Parathyroid adenoma (tissue), 2 donors: Measurements from ENCODE around the gene PRDX5.

ENCODE experiments used
- H2AFZ ChIP-seq: fragments of 300-600 bp; sonication (generic); one replicate; pipeline ENCODE4 v1.7.0; 2017; ENCODE audit warnings: antibody characterized with exemption, mild to moderate bottlenecking
- H3K27ac ChIP-seq: fragments of 300-600 bp; sonication (generic); one replicate; pipeline ENCODE4 v1.7.0; 2017
- H3K27me3 ChIP-seq: fragments of 300-600 bp; sonication (generic); one replicate; pipeline ENCODE4 v1.7.0; 2017; ENCODE audit warnings: low read length; ENCODE audit not compliant: control insufficient read depth, insufficient read depth
- H3K36me3 ChIP-seq: fragments of 300-600 bp; sonication (generic); one replicate; pipeline ENCODE4 v1.7.0; 2017; ENCODE audit warnings: low read length; ENCODE audit not compliant: control insufficient read depth, insufficient read depth
- H3K4me1 ChIP-seq: fragments of 300-600 bp; sonication (generic); one replicate; pipeline ENCODE4 v1.7.0; 2017; ENCODE audit warnings: control low read depth
- H3K4me2 ChIP-seq: fragments of 300-600 bp; sonication (generic); one replicate; pipeline ENCODE4 v1.7.0; 2017; ENCODE audit warnings: low read length
- H3K4me3 ChIP-seq: fragments of 300-600 bp; sonication (generic); one replicate; pipeline ENCODE4 v1.7.0; 2017; ENCODE audit warnings: low read depth, low read length
- H3K79me2 ChIP-seq: fragments of 300-600 bp; sonication (generic); one replicate; pipeline ENCODE4 v1.7.0; 2017; ENCODE audit warnings: control low read depth
- H3K9ac ChIP-seq: fragments of 300-600 bp; sonication (generic); one replicate; pipeline ENCODE4 v1.7.0; 2017; ENCODE audit warnings: mild to moderate bottlenecking
- H3K9me3 ChIP-seq: fragments of 300-600 bp; sonication (generic); one replicate; pipeline ENCODE4 v1.7.0; 2017; ENCODE audit warnings: low read length; ENCODE audit not compliant: control insufficient read depth
- CTCF ChIP-seq: fragments of 300-600 bp; sonication (generic); IDR thresholded peaks from one replicate; pipeline ENCODE4 v1.7.0; 2017; ENCODE audit warnings: antibody characterized with exemption, mild to moderate bottlenecking
- donor health status: primary hyperparathyroidism.

PRDX5 gene

GRCh38 chr11:64290352-64291261 is 27.3 kb upstream of the PRDX5 start:
- Histone ChIP-seq H3K9ac (no peak overlapping the region), H3K4me2 (no peak overlapping the region), H3K4me3 (no peak overlapping the region), H3K9me3 (no peaks in the 10 kb centered on the region), H3K27ac (no peak overlapping the region), H3K79me2 (no peaks in the 10 kb centered on the region), H3K36me3 (no peaks in the 10 kb centered on the region), H2AFZ (no peak overlapping the region), H3K4me1 (peaks cover 2% of the 10 kb centered on the region), H3K27me3 (no peaks in the 10 kb centered on the region)
- no peak for TF ChIP-seq CTCF

- H2AFZ ChIP-seq, result no peak within 1 kb of the TSS
- H3K4me1 ChIP-seq, result peaks cover 2% of the 10 kb centered on the region
- H3K27ac ChIP-seq, result no peak within 1 kb of the TSS
- H3K36me3 ChIP-seq, result no peaks in the 10 kb centered on the region
- no peak within 1 kb of the TSS for H3K4me2 ChIP-seq
- no peak within 1 kb of the TSS for H3K4me3 ChIP-seq
- no peak within 1 kb of the TSS for H3K9ac ChIP-seq
- H3K9me3 ChIP-seq, result no peaks in the 10 kb centered on the region
- TF ChIP-seq CTCF, result no peak
- H3K27me3 ChIP-seq, result no peaks in the 10 kb centered on the region
- H3K79me2 ChIP-seq, result no peaks in the 10 kb centered on the region
Measured at GRCh38 chr11:64291262-64291751, 26.6 kb upstream of the PRDX5 start, which contains the start of gene KCNK4. KCNK4 (plus strand) TSS chr11:64291302; CDS start chr11:64293019, 1,717 bp downstream.

- Histone ChIP-seq H3K36me3 (no peaks in the 10 kb centered on the region), H3K4me1 (no peaks in the 10 kb centered on the region), H3K27ac (no peak overlapping the region), H2AFZ (no peak overlapping the region), H3K9ac (no peak overlapping the region), H3K4me3 (no peak overlapping the region), H3K27me3 (no peaks in the 10 kb centered on the region), H3K9me3 (no peaks in the 10 kb centered on the region), H3K79me2 (no peaks in the 10 kb centered on the region), H3K4me2 (no peak overlapping the region)
- no peak for TF ChIP-seq CTCF
Measured at GRCh38 chr11:64291752-64292459, 26.0 kb upstream of the PRDX5 start.

- Histone ChIP-seq H3K27ac (no peak overlapping the region), H3K36me3 (no peaks in the 10 kb centered on the region), H3K9me3 (no peaks in the 10 kb centered on the region), H3K4me2 (no peak overlapping the region), H3K79me2 (no peaks in the 10 kb centered on the region), H3K4me3 (no peak overlapping the region), H3K9ac (no peak overlapping the region), H2AFZ (no peak overlapping the region), H3K27me3 (no peaks in the 10 kb centered on the region), H3K4me1 (no peaks in the 10 kb centered on the region)
- TF ChIP-seq CTCF, result no peak
Measured at GRCh38 chr11:64292460-64293254, 25.3 kb upstream of the PRDX5 start.
